ENCODE results near the gene PRR23A. TPM values are rescaled to one million over a fixed set of nuclear protein-coding genes. Genes with fewer than 3 reads are reported as not detected.

Gene PRR23A
- total RNA-seq, 1 experiment from 2014 or later = not detected

GRCh38 chr3:139024968-139025367 lies 18.9 kb upstream of the PRR23A start:
- TF ChIP-seq CTCF (IDR thresholded peaks at IDR 0.05; ENCODE audit: insufficient read depth in 1 of 2, low read depth in 1 of 2, low read length in 1 of 2, severe bottlenecking in 1 of 2, unreplicated experiment in 1 of 2) = no peak
- Mint-ChIP-seq H3K27ac (ENCODE audit: unreplicated experiment) (no peak overlapping the region), H3K4me3 (ENCODE audit: unreplicated experiment) (no peak overlapping the region), H3K27me3 (ENCODE audit: insufficient read depth, unreplicated experiment) (peaks cover 3% of the 10 kb centered on the region), H3K9me3 (ENCODE audit: unreplicated experiment) (peaks cover 5% of the 10 kb centered on the region), H3K4me1 (ENCODE audit: low read depth, unreplicated experiment) (no peaks in the 10 kb centered on the region), H3K36me3 (ENCODE audit: insufficient read depth, unreplicated experiment) (no peaks in the 10 kb centered on the region)
- no peaks in the 10 kb centered on the region for H3K4me1 ChIP-seq
- no TSS peak for BruUV-seq (replicated peaks)
- H3K27me3 ChIP-seq (replicated peaks; ENCODE audit: control insufficient read depth, insufficient read depth, low read length) = no peaks in the 10 kb centered on the region
- POLR2A ChIA-PET = no interaction called here
- intact Hi-C loops (cut with micrococcal nuclease; ENCODE audit: unreplicated experiment) = no loop called here
- no peaks in the 10 kb centered on the region for H3K9me3 ChIP-seq
- DNase-seq = no peak
- no peaks in the 10 kb centered on the region for H3K36me3 ChIP-seq (ENCODE audit: control insufficient read depth, insufficient read depth, low read length)
- H3K4me3 ChIP-seq (ENCODE audit: low read depth, low read length) = no peak overlapping the region
- CTCF ChIA-PET = no interaction called here

GRCh38 chr3:139020868-139021234 lies 14.8 kb upstream of the PRR23A start, which contains the start of gene PRR23B:
PRR23B (minus strand) TSS chr3:139020926; CDS start chr3:139020661, 265 bp downstream.
- no peaks in the 10 kb centered on the region for H3K27me3 ChIP-seq (replicated peaks; ENCODE audit: control insufficient read depth, insufficient read depth, low read length)
- no peak for DNase-seq
- Mint-ChIP-seq H3K27me3 (ENCODE audit: insufficient read depth, unreplicated experiment) (peaks cover 6% of the 10 kb centered on the region), H3K36me3 (ENCODE audit: insufficient read depth, unreplicated experiment) (no peaks in the 10 kb centered on the region), H3K9me3 (ENCODE audit: unreplicated experiment) (peaks cover 8% of the 10 kb centered on the region), H3K27ac (ENCODE audit: unreplicated experiment) (no peak within 1 kb of the TSS), H3K4me3 (ENCODE audit: unreplicated experiment) (no peak within 1 kb of the TSS), H3K4me1 (ENCODE audit: low read depth, unreplicated experiment) (no peaks in the 10 kb centered on the region)
- POLR2A ChIA-PET = no interaction called here
- no peak within 1 kb of the TSS for H3K4me3 ChIP-seq (ENCODE audit: low read depth, low read length)
- no TSS peak for BruUV-seq (replicated peaks)
- no peaks in the 10 kb centered on the region for H3K36me3 ChIP-seq (ENCODE audit: control insufficient read depth, insufficient read depth, low read length)
- CTCF ChIA-PET = interaction anchor here (0.7 kb wide), 1 partner anchor 11 kb away, joined by 5 read pairs; no protein-coding TSS in a partner anchor
- intact Hi-C loops (cut with micrococcal nuclease; ENCODE audit: unreplicated experiment) = no loop called here
- no peaks in the 10 kb centered on the region for H3K4me1 ChIP-seq
- H3K9me3 ChIP-seq = no peaks in the 10 kb centered on the region
- no peak for TF ChIP-seq CTCF (IDR thresholded peaks at IDR 0.05; ENCODE audit: insufficient read depth in 1 of 2, low read depth in 1 of 2, low read length in 1 of 2, severe bottlenecking in 1 of 2, unreplicated experiment in 1 of 2)

- Mint-ChIP-seq H3K27ac (ENCODE audit: unreplicated experiment) (no peak overlapping the region), H3K36me3 (ENCODE audit: insufficient read depth, unreplicated experiment) (no peaks in the 10 kb centered on the region), H3K4me3 (ENCODE audit: unreplicated experiment) (no peak overlapping the region), H3K9me3 (ENCODE audit: unreplicated experiment) (peaks cover 8% of the 10 kb centered on the region), H3K4me1 (ENCODE audit: low read depth, unreplicated experiment) (no peaks in the 10 kb centered on the region), H3K27me3 (ENCODE audit: insufficient read depth, unreplicated experiment) (peaks cover 9% of the 10 kb centered on the region)
- no peak for TF ChIP-seq CTCF (IDR thresholded peaks at IDR 0.05; ENCODE audit: insufficient read depth in 1 of 2, low read depth in 1 of 2, low read length in 1 of 2, severe bottlenecking in 1 of 2, unreplicated experiment in 1 of 2)
- Histone ChIP-seq H3K4me3 (ENCODE audit: low read depth, low read length) (no peak overlapping the region), H3K27me3 (replicated peaks; ENCODE audit: control insufficient read depth, insufficient read depth, low read length) (no peaks in the 10 kb centered on the region), H3K36me3 (ENCODE audit: control insufficient read depth, insufficient read depth, low read length) (no peaks in the 10 kb centered on the region), H3K4me1 (no peaks in the 10 kb centered on the region), H3K9me3 (no peaks in the 10 kb centered on the region)
- CTCF ChIA-PET = no interaction called here
- intact Hi-C loops (cut with micrococcal nuclease; ENCODE audit: unreplicated experiment) = no loop called here
- POLR2A ChIA-PET = no interaction called here
- DNase-seq = no peak
- no TSS peak for BruUV-seq (replicated peaks)
Observed at GRCh38 chr3:139020036-139020867, 14.2 kb upstream of the PRR23A start.

Measured in Caco-2 (cell line).